Smooth muscle cell (in vitro differentiated cells): ENCODE measurements around the gene KRT77. TPM values are rescaled to one million over a fixed set of nuclear protein-coding genes. Genes with fewer than 3 reads are reported as not detected.
A peak's percentile ranks its signal among the peaks of the same experiment; 100 is the strongest.

Experiments
- DNase-seq: peaks from one replicate; lab custom pipeline; 2025; ENCODE audit not compliant: unreplicated experiment; lab: John Stamatoyannopoulos, UW
- H2AFZ ChIP-seq: fragments of 200-600 bp; sonication (generic); 2 replicates; pipeline ENCODE4 v1.6.0; 2016; ENCODE audit warnings: antibody characterized with exemption, low read depth, mild to moderate bottlenecking
- H3F3A ChIP-seq: fragments of 200-600 bp; sonication (generic); 2 replicates; pipeline ENCODE4 v1.6.0; 2017; ENCODE audit warnings: antibody characterized with exemption, low read depth
- H3K27ac ChIP-seq: fragments of 200-600 bp; sonication (generic); 2 replicates; pipeline ENCODE4 v1.5.1; 2016; ENCODE audit warnings: low read depth, mild to moderate bottlenecking
- H3K27me3 ChIP-seq: fragments of 200-600 bp; sonication (generic); 2 replicates; pipeline ENCODE4 v1.6.1; 2016; ENCODE audit warnings: low read depth, mild to moderate bottlenecking
- H3K36me3 ChIP-seq: fragments of 200-600 bp; sonication (generic); 2 replicates; pipeline ENCODE4 v1.5.1; 2016; ENCODE audit warnings: low read depth
- H3K4me1 ChIP-seq: fragments of 200-600 bp; sonication (generic); 2 replicates; pipeline ENCODE4 v1.5.1; 2016; ENCODE audit warnings: low read depth
- H3K4me2 ChIP-seq: fragments of 200-600 bp; sonication (generic); 2 replicates; pipeline ENCODE4 v1.6.0; 2016; ENCODE audit warnings: mild to moderate bottlenecking
- H3K4me3 ChIP-seq: fragments of 200-600 bp; sonication (generic); 2 replicates; pipeline ENCODE4 v1.5.1; 2016; ENCODE audit warnings: mild to moderate bottlenecking
- H3K79me2 ChIP-seq: fragments of 200-600 bp; sonication (generic); 2 replicates; pipeline ENCODE4 v1.6.0; 2016; ENCODE audit warnings: low read depth, mild to moderate bottlenecking
- H3K9ac ChIP-seq: fragments of 200-600 bp; sonication (generic); 2 replicates; pipeline ENCODE4 v1.6.0; 2016; ENCODE audit warnings: low read depth
- H3K9me3 ChIP-seq: fragments of 200-600 bp; sonication (generic); replicated peaks from 2 replicates; pipeline ENCODE4 v1.5.1; 2016; ENCODE audit warnings: low read depth
- H4K20me1 ChIP-seq: fragments of 200-600 bp; sonication (generic); 2 replicates; pipeline ENCODE4 v1.6.0; 2016; ENCODE audit warnings: low read depth
- WGBS: methylation state at CpG from one replicate; pipeline ENCODE4 v1.1.7; 2016; ENCODE audit warnings: low lambda C conversion rate; 5-methylcytosine and 5-hydroxymethylcytosine counted together
- polyA plus RNA-seq: library from polyadenylated mRNA; unstranded; fragments of >200 nt; fragmentation: Nextera tagmentation; extraction: Ambion mirVana; gene quantifications from 2 replicates; pipeline ENCODE4 v1.2.1, GENCODE V29; 2016
- total RNA-seq: library from RNA; depleted of rRNA; stranded (reverse); fragments of >200 nt; gene quantifications from 2 replicates; pipeline ENCODE4 v1.2.3, GENCODE V29; 2014
- TF ChIP-seq, protein P1 (sequence below): fragments of 200-600 bp; sonication (generic); IDR thresholded peaks from 2 replicates; pipeline ENCODE4 v1.5.1; 2017; ENCODE audit warnings: borderline replicate concordance, mild to moderate bottlenecking, antibody characterized with exemption; ENCODE audit not compliant: insufficient read depth, poor library complexity, severe bottlenecking

The KRT77 gene
- total and polyA plus RNA-seq, 2 experiments from 2014 or later = 3.8 TPM; not detected in 1

DNA sequence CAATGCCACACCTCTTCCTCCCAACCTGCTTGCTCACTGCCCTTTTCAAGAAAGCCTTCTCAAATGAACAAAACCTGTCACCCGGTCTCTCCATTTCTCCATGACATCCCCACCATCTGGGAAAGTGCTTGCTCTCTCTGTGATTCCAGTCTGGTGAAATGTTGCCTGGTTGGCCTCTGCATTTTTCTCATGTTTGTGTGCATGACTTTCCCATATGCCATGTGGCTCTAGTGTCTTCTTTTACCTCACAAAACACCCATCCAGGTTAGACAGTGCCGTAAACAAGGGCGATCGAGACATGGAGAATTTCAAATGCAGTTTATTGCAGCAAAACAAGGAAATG lies 28.9 kb downstream of the KRT77 start:
- peaks cover 32% of the 10 kb centered on the region for H3K27me3 ChIP-seq
- no peaks in the 10 kb centered on the region for H3K9me3 ChIP-seq
- WGBS = 74% methylated on average over 4 of the region's 4 CpGs
- TF ChIP-seq, protein P1, sequence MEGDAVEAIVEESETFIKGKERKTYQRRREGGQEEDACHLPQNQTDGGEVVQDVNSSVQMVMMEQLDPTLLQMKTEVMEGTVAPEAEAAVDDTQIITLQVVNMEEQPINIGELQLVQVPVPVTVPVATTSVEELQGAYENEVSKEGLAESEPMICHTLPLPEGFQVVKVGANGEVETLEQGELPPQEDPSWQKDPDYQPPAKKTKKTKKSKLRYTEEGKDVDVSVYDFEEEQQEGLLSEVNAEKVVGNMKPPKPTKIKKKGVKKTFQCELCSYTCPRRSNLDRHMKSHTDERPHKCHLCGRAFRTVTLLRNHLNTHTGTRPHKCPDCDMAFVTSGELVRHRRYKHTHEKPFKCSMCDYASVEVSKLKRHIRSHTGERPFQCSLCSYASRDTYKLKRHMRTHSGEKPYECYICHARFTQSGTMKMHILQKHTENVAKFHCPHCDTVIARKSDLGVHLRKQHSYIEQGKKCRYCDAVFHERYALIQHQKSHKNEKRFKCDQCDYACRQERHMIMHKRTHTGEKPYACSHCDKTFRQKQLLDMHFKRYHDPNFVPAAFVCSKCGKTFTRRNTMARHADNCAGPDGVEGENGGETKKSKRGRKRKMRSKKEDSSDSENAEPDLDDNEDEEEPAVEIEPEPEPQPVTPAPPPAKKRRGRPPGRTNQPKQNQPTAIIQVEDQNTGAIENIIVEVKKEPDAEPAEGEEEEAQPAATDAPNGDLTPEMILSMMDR = no peak
- no peak overlapping the region for H2AFZ ChIP-seq
- no peak overlapping the region for H3K9ac ChIP-seq
- H3K4me1 ChIP-seq = no peaks in the 10 kb centered on the region
- no peak overlapping the region for H3K27ac ChIP-seq
- no peaks in the 10 kb centered on the region for H3F3A ChIP-seq
- H3K36me3 ChIP-seq = no peaks in the 10 kb centered on the region
- H4K20me1 ChIP-seq = no peaks in the 10 kb centered on the region
- H3K4me3 ChIP-seq = no peak overlapping the region
- no peak overlapping the region for H3K4me2 ChIP-seq
- H3K79me2 ChIP-seq = no peaks in the 10 kb centered on the region
- DNase-seq = no peak

DNA sequence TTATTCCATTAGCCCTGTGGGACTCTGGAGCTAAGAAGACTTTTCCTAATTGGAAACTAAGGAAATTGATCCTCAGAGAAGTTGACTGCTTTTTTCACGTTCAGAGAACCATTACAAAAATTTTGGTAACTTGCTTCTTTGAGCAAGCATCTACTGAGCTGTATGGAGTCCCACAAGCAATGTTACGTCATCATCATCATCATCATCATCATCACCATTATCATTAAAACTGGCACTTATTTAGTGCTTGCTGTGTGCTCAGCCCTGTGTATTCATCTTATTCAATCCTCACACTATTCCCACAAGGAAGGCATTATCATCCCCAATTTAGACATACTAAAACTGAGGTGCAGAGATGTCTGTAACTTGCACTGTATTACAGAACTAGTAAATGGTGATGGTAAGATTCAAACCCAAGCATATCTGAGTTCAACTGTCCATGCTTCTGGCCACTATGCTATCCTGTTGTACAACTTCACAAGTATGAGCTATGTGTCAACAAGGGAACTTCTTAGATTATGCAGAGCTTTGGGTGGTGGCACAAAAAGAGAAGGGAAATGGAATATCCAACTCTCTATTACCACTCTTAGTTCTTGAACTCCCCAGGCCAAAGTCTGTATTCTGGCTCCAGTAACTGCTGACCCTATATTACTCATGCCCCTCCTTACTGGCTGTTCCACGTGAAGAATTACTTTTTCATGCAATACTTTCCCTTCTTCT lies 29.5 kb downstream of the KRT77 start:
- TF ChIP-seq, protein P1 = no peak
- H3K27me3 ChIP-seq = peaks cover 28% of the 10 kb centered on the region
- no peak overlapping the region for H3K4me2 ChIP-seq
- no peaks in the 10 kb centered on the region for H3K4me1 ChIP-seq
- no peaks in the 10 kb centered on the region for H3K36me3 ChIP-seq
- DNase-seq = no peak
- no peak overlapping the region for H3K4me3 ChIP-seq
- no peaks in the 10 kb centered on the region for H3K79me2 ChIP-seq
- no peak overlapping the region for H3K9ac ChIP-seq
- 53% methylated on average over 3 of the region's 3 CpGs for WGBS
- H3K27ac ChIP-seq = no peak overlapping the region
- no peaks in the 10 kb centered on the region for H3F3A ChIP-seq
- no peaks in the 10 kb centered on the region for H3K9me3 ChIP-seq
- no peak overlapping the region for H2AFZ ChIP-seq
- H4K20me1 ChIP-seq = no peaks in the 10 kb centered on the region

DNA sequence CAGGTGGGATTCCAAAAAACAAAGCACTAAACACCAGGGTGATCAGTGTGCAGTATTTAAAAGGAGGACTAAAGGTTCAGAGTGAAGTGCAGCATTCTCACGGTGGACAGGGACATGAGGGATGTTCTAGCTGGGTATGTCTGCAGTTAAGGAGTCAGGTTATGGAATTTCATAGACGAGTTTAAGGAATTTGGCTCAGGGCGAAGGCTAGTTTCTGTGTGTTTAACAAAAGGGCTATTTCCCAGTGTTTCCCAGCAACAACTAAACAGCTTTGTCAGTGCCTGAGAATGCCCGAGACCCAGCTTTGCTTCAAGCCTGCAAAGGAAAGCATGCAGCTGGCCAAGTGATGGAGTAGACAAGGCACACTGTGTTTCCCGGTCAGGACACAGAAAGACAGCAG lies 30.1 kb downstream of the KRT77 start:
- no peak for DNase-seq
- Histone ChIP-seq H3K36me3 (no peaks in the 10 kb centered on the region), H3K27ac (peak overlapping the region; percentile 54), H4K20me1 (no peaks in the 10 kb centered on the region), H2AFZ (no peak overlapping the region), H3K9ac (no peak overlapping the region), H3K27me3 (peaks cover 27% of the 10 kb centered on the region), H3F3A (no peaks in the 10 kb centered on the region), H3K9me3 (no peaks in the 10 kb centered on the region), H3K4me3 (no peak overlapping the region), H3K4me1 (no peaks in the 10 kb centered on the region), H3K4me2 (no peak overlapping the region), H3K79me2 (no peaks in the 10 kb centered on the region)
- WGBS = 73% methylated on average over 5 of the region's 5 CpGs
- TF ChIP-seq, protein P1 = no peak
